ENCODE measurements around the gene DNAAF8.

DNAAF8 gene

GRCh38 chr16:4753227-4753626 is 18.9 kb downstream of the DNAAF8 start:
- FAIRE-seq, result no peak

DNA sequence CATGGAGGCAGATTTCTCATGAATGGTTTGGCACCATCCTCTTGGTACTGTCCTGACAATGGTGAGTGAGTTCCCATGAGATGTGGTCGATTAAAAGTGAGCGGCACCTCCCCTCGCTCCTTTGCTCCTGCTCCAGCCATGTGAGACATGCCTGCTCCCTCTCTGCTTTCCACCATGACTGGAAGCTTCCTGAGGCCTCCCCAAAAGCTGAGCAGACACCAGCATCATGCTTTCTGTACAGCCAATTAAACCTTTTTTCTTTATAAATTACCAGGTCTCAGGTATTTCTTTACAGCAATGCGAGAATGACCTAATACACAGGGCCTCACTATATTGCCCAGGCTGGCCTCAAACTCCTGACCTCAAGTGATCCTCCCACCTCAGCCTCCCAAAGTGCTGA is 20.5 kb downstream of the DNAAF8 start:
- FAIRE-seq, result no peak

DNA sequence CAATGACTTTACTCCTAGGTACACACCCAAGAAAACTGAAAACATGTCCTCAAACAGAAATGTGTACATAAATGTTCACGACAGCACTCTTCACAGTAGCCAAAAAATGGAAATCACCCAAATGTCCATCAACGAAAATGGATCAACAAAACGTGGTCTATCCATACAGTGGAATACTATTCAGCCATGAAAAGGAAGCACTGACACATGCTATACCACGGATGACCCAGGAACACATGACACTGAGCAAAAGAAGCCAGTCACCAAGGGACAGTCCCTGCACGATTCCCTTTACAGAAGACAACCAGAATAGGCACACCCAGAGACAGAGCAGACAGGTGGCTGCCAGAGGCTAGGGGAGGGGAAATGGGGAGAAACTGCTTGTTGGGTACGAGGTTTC is 21.4 kb downstream of the DNAAF8 start:
- no peak for FAIRE-seq

DNA sequence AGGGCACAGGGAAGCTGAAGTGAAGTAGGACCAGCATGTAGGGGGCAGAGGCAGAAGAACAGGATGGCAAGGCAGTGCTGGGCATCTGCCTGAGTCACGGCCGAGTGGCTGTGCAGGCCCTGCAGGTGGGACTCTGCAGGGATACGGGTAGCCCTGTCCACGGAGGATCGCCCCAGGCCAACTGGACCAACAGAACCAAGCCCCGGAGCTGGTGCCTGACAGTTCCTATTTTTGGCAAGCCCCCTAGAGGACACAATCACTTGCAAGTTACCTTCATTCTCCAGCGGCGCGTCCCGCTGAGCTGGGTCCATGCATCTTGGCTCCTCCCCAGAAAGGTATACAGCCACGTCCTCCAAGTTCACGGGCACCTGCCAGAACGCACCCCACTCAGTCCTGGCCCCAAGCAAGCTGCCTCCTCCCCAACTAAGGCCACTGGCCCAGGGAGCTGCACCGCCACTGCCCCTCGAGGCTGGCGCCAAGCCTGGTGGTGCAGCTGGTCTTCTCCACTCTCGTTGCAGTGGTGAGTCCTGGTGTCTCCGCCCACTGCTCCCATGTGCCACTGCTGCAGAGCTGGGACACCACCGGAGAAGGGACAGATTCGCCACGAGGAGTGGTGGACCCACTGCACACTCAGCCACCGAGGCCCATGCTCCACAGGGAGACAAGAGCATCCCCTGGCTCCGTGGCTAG is 26.0 kb downstream of the DNAAF8 start:
- FAIRE-seq, result no peak

DNA sequence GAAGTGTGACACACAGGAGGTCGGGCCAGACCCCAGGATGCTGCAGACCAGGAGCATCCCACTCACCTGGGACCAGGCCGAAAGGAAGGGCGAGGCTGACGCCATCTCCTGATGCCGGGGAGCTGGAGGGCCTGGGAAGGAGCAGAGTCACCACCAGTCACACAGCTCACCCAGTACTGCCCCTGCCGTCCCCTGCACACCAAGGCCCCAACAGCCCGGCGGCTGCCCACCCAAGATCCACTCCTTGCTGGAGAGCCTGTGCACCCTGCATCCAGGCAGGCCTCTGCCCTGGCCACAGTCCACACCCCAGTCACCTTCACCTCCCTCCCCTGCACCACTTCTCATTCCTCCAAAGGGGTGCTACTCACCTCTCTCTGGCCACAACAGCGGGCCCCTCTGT is 27.9 kb downstream of the DNAAF8 start:
- FAIRE-seq, result no peak

GRCh38 chr16:4763791-4764190 is 29.5 kb downstream of the DNAAF8 start:
- FAIRE-seq, result no peak

DNA sequence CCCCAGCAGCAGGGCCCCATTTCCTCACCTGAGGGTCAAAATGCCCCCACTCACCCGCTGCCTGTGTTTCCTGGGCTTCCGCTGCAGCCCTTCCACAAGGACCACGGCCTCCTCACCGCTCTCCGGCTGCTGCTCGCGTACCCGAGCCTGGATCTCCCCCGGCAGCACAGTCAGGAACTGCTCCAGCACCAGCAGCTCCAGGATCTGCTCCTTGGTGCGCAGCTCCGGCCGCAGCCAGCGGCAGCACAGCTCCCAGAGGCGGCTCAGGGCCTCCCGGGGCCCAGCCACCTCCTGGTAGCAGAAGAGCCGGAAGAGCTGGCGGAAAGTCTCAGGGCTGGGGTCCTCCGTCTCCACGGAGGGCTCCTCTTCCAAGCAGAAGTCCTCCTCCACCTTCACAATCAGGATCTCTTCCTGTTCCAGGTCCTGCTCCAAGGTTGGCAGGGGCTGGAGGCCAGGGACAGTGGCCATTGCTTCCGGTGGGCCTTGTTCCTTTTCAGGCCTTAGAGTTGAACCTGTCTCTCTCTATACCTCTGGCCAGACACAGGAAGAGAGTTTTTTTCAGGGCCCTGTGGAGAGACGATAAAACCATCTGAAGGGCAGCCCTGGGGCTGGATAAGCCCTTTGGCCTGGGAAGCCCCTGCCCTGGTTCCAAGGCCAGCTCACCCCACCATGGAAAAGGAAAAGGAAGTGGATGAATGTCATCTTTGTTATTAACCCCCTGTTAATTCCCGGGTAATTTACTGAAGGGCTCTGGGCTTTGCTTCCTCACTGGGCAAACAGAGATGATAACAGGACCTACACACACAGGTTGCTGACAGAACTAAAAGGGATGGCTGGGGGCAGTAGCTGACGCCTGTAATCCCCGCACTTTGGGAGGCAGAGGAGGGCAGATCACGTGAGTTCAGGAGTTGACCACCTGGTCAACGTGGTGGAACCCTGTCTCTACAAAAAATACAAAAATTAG is 31.5 kb downstream of the DNAAF8 start:
- FAIRE-seq, result no peak

GRCh38 chr16:4766875-4767628 is 32.7 kb downstream of the DNAAF8 start, which contains the start of gene ZNF500:
Gene ZNF500 (minus strand): TSS chr16:4767162. CDS start chr16:4765978, 1,184 bp downstream.
- FAIRE-seq, result peak; percentile 97

DNA sequence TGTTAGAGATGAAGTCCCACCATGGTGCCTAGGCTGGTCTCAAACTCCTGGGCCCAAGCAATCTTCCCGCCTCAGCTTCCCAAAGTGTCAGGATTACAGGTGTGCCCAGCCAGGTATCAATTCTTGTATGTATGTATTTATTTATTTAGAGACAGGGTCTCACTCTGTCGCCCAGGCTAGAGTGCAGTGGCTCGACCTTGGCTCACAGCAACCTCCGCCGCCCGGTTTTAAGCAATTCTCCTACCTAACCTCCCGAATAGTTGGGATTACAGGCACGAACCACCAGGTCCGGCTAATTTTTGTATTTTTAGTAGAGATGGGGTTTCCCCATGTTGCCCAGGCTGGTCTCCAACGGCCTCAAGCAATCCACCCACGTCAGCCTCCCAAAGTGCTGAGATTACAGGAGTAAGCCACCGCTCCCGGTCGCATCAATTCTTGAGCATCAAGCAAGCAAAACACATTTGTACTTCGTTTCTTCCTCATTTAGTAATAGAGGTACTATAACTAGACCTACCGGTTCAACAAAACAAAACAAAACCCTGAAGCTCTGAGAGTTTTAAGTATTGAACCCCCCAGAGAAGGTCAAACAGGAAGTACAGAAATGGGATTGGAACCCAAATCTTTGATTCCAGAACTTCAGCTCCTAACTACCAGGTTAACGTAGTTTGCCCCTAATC is 33.7 kb downstream of the DNAAF8 start:
- FAIRE-seq, result no peak

DNA sequence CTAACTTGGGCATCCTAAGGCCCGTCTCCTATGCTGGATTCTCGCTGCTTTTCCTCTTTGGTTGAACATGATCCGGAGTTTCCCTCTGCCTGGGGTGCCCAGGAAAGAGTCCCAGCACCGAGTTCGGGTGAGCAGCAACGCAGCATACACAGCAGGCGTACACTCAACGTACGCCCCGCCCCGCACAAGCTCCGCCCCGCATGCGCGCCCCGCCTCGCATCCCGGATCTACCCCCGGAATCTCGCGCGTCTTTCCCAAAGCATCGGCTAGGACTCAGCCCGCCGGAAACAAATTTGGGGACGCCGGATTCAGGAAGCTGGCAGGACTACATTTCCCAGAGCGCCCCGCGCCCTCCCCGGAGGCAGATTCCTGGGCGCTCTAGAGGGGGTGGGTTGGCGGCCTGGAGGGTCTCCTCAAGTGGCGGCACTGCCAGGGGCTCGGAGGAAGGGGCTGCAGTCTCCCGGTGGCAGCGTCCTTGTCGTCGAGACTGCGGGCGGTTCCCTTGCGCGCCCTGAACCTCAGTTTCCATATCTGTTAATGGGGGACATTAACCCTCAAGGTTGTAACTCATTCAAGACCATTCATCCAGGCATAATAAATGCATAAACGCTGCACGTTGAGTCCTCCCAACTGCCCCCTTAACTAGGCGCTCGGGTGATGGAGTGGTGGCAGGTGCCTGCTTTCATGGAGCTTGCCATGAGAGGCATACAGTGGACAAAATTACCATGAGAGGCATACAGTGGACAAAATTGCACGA is 34.4 kb downstream of the DNAAF8 start:
- peak; percentile 90 for FAIRE-seq

DNA sequence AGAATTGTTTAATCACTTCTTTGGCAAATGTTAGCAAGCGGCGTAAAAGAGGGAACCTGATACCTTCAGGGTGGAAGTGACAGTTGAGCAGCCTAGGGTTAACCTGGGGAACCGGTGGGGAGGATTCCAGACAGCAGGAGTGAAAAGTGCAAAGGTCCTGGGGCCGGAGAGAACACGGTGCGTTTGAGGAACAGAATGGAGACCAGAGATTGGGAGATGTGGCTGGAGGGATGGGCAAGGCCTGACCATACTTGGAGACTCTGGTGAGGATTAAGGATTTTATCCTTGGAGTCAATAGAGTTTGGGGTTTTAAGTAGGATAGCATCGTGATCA is 34.9 kb downstream of the DNAAF8 start:
- no peak for FAIRE-seq

DNA sequence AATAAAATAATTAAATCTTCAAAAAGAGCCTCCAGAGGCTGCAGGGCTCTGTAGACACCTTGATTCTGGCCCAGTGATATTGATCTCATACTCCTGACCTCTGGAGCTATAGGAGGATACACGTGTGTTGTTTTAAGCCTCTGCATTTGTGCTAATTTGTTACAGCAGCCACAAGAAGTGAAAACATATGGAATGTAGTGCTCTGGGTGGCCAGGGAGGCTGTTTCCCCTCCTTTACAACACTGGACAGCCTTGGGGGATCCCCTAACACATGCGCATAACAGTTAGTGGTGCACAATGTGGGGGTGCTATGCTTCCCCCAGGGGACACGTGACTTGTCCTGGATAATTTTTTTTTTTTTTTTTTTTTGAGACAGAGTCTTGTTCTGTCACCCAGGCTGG is 37.3 kb downstream of the DNAAF8 start:
- no peak for FAIRE-seq

- no peak for FAIRE-seq
Measured at GRCh38 chr16:4772351-4772750, 38.0 kb downstream of the DNAAF8 start.

- FAIRE-seq, result no peak
Measured at GRCh38 chr16:4775005-4775404, 40.7 kb downstream of the DNAAF8 start.

DNA sequence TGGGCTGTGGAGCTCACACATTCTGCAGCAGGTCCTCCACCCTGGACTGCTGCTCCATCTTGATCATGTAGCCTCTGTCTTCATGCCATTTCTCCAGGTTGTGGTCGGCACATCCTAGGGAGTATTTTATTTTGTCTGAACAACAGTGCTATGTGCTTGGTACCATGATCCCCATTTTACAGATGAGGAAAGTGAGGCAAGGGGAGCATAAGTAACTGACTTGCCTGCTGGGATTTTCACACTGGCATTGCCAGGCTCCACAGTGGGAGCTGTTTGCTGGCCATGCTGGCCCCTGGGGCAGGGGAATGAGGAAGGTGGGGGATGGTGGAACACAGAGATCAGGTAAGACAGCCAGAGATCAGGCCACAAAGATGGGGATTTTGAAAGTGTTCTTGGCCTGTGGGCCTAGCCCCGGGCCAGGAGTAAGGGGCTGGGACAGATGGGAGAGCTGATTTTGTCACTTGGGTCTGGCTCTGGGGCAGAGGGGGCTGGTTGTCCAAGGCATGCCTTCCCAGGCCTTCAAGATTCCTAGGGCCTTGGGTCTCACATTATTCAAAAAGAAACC is 41.9 kb downstream of the DNAAF8 start:
- FAIRE-seq, result no peak

- no peak for FAIRE-seq
Measured at GRCh38 chr16:4777339-4778049, 43.2 kb downstream of the DNAAF8 start.

DNA sequence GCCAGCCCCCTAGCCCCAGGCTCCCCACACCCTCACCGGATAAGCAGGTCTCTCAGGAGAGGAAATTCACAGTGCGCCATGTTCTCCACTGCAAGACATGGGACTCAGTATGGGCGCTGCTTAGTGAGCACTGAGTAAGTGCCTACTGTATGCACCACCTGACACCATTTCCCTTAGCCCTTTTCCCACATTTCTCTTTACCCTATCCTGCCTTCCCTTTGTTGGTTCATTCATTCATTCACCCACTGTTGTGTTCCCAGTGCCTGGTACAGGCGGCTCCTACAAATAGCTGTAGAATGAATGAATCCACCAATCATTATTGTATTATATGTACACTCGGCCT is 43.7 kb downstream of the DNAAF8 start:
- FAIRE-seq, result no peak

GRCh38 chr16:4780235-4780634 is 45.9 kb downstream of the DNAAF8 start:
- FAIRE-seq, result no peak

DNA sequence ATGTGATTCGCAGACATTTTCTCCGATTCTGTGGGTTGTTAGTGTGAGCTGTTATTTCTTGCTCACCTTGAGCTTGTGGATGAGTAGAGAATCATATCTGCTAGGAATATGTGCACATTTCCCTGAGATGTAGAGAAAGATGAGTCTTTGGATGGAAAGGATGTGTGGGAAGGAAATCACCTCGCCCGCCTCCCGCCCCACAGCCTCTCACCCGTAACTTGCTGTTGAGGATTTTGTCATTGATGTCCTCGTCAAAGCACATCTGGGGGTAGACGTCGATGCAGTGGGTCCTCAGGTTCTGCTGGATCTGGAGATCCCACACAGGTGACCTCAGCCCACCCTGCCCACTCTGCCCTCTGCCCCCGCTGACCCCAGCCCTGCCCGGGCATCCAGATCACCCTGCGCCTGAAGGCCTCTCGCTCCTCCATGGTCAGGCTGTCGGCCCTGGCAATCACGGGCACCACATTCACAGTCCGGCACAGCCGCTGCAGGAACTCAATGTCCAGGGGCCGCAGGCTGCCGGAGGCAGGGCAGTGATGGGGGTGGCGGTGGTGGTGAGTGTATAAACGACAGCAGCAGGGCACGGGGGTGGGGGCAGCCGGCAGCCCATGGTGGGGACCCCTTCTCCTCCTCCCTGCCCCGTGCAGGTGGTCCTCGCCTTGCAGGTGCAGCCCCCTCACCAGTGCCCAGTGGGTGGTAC is 49.1 kb downstream of the DNAAF8 start:
- no peak for FAIRE-seq

- FAIRE-seq, result no peak
Measured at GRCh38 chr16:4783951-4784336, 49.6 kb downstream of the DNAAF8 start.

Measured in G401.6 (cell line).